ENCODE results near the gene RAD9A. TPM values are rescaled to one million over a fixed set of nuclear protein-coding genes. Genes with fewer than 3 reads are reported as not detected.
"Not testable (repeated sequence)": the region's sequence is repeated elsewhere in the genome, so short reads cannot be mapped to it uniquely, and the experiment has no call there.

The RAD9A gene
- total RNA-seq, 1 experiment from 2014 or later, result 13.3 TPM

DNA sequence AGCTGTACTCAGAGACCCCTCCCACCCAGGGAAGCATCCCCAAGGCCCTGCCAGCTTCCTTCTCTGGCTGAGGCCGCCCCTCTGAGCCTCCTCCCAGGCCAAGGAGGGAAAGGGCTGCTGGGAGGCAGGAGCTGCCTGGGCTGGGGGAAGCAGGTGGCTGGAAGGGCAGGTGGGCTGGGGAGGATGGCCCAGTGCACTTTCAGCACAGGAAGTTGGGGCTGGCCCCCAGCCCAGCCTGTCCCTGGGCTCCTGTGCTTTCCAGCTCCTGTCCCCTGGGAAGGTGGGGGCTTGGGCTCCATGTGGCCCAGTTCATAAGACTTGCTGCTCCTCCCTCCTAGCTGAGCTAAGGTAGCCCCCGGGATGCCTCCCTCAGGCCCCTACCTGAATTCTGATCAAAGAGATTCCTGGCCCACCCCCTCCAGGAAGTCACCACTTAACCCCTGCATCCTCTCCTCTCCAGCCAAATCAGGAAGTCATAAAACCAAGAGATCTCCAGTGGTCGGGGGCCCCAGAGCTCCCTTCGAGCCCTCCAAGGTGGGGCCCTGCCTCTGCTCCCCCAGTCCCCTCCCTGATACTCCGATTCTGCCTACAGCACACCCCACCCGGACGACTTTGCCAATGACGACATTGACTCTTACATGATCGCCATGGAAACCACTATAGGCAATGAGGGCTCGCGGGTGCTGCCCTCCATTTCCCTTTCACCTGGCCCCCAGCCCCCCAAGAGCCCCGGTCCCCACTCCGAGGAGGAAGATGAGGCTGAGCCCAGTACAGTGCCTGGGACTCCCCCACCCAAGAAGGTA lies 5.0 kb downstream of the RAD9A start:
- DNase-seq (ENCODE audit: low read depth), result no peak

DNA sequence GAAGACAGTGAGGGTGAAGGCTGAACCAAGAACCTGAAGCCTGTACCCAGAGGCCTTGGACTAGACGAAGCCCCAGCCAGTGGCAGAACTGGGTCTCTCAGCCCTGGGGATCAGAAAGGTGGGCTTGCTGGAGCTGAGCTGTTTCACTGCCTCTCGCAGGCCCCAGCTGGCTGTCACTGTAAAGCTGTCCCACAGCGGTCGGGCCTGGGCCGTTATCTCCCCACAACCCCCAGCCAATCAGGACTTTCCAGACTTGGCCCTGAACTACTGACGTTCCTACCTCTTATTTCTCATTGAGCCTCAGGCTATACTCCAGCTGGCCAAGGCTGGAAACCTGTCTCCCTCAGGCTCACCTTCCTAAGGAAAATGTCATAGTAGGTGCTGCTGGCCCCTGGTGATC lies 5.8 kb downstream of the RAD9A start:
- DNase-seq (ENCODE audit: low read depth), result no peak

DNA sequence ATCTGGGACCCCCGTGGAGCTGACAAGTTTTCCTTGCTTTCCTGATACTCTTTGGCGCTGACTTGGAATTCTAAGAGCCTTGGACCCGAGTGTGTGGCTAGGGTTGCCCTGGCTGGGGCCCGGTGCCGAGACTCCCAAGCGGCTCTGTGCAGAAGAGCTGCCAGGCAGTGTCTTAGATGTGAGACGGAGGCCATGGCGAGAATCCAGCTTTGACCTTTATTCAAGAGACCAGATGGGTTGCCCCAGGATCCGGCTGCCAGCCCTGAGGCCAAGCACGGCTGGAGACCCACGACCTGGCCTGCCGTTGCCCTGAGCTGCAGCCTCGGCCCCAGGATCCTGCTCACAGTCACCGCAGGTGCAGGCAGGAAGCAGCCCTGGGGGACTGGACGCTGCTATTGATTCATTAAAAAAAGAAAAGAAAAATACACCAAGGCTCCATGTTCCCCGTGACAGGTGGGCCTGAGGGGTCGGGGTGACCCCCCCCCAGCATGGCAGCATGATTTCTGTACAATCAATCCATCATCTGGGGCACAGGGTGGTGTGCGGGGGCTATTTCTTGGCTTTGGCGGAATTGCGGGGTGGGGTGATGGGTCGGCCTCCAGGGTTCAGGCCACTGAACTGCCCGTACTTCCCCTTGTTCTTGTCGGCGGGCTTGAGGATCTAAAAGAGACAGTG lies 6.3 kb downstream of the RAD9A start:
- DNase-seq (ENCODE audit: low read depth), result no peak

DNA sequence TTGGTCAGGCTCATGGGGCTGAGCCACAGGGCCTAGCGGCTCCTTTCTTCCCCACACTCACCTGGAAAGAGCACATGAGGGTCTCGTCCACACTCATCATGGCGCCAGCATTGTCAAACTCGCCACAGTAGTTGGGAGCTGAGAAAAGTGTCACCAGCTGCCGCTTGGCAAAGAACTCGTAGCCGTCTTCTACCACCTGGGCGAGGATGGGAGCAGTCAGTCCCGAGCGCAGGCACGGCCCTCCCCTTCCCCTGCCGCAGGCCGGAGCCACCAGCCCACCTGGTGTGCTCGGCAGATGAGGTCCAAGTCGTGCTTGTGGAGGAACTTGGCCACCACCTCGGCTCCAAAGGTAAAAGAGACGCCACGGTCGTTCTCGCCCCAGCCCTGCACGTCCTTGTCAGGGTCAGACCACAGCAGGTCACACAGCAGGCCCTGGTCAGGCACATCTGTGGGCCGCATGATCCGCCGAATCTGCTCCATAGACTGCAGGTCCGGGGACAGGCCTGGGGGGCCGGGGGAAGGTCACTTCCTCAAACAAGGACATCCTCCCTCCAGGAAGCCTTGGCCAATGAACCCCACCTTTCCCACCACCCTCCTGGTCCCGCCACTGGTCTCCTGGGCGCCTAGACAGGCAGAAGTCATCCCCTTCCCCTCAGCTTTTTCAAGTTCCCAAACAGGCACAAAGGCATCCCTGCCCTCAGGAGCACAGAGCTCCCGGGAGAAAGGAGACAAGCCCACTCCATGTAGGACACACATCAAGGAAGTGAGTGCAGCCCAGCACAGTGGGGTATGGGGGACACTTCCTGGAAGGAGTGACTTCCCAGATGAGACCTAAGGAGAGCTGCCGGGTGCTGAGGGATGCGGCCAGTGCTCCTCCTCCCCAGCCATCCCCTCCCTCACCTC lies 7.1 kb downstream of the RAD9A start:
- no peak for DNase-seq (ENCODE audit: low read depth)

DNA sequence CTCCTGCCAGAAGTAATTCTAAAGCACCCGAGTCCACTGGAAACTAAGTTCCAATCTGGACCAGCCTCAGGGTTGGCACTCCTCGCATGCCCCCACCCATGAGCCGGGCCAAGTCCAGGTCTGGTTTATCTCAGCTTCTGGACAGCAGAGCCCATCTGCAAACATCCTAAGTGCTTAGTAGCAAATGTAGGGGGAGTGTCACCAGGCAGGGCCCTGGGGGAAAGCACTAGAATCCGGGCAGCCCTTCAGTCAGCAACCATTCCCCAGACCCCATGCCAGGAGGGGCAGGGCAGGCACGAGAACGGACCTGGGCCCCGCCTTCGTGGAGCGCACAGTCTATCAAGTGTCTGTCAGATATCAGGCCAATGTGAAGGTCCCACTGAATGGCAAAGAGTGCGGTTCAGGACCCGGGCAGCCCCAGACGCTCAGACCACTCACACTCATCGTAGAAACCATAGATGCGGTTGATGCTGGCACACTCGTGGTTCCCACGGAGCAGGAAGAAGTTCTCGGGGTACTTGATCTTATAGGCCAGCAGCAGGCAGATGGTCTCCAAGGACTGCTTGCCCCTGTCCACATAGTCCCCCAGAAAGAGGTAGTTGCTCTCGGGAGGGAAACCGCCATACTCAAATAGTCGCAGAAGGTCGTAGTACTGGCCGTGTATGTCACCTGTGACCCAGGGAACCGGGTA lies 8.6 kb downstream of the RAD9A start:
- DNase-seq (ENCODE audit: low read depth), result no peak

DNA sequence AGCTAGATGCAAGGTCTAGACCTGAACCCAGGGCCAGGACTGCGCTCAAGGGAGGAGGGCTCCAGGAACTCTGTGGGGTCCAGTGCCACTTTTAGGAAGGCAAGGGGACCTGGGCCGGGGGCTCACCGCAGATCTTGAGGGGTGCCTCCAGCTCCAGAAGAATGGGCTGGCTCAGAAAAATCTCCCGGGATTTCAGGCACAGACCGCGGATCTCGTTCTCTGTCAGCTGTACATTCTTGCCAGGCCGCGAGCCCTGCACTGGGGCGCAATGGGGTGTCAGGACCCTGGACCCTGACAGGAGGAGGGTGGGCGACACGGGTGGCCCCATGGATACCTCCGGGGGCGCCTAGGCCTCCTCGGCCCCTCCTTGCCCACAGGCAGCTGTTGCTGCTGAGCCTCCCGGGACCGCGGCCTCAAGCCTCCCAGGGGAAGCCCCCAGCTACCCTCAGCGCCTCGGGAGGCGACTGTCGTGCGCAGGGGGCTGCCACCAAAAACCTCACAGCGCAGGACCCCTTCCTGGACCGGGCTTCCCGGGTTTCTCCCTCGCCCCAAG lies 9.2 kb downstream of the RAD9A start:
- no peak for DNase-seq (ENCODE audit: low read depth)

DNA sequence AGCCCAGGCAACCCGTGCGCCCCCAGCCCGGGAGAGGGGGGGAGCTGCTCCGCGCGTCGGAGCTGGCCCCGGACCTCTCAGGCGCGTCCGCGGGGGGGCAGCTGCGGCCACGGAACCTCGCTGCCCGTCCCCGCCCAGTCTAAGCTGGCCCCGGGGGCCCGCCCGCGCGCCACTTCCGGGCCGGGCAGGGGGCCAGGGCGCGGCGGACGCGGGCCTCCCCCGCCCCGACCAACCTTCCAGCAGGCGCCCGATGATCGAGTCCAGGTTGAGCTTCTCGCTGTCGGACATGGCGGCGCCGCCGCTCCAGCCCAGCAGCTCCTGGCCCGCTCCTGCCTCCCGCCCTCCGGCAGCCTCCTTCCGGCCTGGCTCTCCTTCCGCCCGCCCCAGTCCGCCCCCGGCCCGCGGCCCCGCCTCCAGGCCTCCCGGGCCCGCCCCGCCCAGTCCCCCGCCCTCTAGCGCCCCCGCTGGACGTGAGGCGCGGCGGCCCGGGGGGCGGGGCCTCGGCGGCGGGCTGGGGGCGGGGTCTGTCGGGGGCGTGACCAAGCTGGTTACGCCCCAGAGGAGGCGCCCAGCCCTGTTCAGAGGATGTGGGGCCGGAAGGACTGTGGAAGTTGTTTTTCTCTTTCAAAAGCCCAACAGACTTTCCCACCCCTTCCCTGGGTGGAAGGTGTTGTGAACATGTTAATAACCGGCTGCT lies 9.9 kb downstream of the RAD9A start, which contains the start of gene PPP1CA:
TSS of gene PPP1CA (minus strand) at position 364 of the 697 bp plus-strand sequence. CDS start at position 288, 76 bp downstream.
- peak; percentile 80 for DNase-seq (ENCODE audit: low read depth)

DNA sequence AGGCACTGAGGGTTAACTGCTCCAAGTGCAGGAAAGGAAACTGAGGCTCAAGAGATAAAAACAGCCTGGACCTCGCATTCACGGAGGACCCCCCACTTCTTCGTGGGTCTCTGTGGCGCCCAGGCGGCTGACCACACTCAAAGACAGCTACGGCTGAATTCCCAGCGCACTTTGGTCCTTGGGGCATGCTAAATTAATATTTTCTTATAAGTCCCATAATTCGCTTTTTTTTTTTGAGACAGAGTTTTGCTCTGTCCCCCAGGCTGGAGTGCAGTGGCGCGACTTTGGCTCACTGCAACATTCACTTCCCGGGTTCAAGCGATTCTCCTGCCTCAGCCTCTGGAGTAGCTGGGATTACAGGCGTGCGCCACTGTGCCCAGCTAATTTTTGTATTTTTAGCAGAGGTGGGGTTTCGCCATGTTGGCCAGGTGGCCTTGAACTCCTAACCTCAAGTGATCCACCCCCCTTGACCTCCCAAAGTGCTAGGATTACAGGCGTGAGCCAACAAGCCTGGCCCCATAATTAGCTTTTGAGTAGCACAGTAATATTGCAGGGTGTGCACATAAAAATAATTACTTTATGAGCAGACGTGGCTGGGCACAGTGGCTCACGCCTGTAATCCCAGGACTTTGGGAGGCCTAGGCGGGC lies 10.5 kb downstream of the RAD9A start:
- DNase-seq (ENCODE audit: low read depth), result not testable (repeated sequence)

DNA sequence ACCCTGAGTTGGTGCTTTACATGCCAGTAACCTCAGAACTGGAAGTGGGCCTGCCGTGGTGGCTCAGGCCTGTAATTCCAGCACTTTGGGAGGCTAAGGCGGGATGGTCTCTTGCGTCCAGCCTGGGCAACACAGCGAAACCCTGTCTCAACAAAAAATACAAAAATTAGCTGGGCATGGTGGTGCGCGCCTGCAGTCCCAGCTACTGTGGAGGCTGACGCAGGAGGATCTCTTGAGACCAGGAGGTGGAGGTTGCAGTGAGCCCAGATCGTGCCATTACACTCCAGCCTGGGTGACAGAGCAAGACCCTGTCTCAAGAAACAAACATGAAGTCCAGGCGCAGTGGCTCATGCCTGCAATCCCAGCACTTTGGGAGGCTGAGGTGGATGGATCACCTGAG lies 11.3 kb downstream of the RAD9A start:
- DNase-seq (ENCODE audit: low read depth), result not testable (repeated sequence)

DNA sequence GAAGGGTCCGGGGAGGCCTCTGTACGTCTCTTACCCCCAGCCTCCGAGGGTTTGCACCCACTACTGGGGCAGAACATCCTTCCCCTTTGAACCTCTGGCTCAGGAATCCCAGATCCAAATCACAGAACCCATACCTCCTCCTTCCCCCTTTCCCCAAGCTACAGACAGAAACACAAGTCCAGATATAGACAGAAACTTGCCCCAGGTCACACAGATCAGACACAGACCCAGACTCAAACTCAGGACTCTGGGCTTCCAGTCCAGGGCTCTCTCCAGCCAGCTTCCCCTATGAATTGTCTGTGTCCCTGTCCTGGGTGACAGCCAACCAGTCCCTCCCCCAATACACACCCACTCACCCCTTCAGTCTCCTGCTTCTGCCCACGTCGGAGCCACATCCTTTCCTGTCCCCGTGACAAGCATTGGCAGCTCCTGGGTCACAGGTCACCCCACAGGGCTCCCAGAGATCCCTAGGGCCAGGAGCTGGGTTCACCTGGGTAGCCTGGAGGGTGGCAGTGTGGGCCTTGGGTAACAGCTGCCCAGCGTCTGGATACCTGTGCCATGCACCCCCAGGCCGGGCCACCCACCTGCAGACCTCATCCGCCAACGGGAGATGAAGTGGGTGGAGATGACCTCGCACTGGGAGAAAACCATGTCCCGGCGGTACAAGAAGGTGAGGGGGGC lies 12.9 kb downstream of the RAD9A start:
- no peak for DNase-seq (ENCODE audit: low read depth)

DNA sequence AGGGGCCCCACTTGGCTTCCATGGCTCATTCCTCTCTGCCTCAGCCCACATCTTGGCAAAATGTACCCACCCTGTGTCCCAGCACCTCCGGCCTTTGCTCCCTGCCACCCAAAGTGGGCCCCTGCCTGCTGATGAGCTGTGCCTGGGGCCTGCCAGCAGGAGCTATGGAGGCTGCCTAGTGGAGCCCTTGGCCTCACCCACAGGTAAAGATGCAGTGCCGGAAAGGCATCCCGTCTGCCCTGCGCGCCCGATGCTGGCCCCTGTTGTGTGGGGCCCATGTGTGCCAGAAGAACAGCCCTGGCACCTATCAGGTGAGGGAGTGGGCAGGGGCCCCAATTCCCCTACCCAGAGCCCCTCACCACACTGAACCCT lies 13.4 kb downstream of the RAD9A start:
- no peak for DNase-seq (ENCODE audit: low read depth)

DNA sequence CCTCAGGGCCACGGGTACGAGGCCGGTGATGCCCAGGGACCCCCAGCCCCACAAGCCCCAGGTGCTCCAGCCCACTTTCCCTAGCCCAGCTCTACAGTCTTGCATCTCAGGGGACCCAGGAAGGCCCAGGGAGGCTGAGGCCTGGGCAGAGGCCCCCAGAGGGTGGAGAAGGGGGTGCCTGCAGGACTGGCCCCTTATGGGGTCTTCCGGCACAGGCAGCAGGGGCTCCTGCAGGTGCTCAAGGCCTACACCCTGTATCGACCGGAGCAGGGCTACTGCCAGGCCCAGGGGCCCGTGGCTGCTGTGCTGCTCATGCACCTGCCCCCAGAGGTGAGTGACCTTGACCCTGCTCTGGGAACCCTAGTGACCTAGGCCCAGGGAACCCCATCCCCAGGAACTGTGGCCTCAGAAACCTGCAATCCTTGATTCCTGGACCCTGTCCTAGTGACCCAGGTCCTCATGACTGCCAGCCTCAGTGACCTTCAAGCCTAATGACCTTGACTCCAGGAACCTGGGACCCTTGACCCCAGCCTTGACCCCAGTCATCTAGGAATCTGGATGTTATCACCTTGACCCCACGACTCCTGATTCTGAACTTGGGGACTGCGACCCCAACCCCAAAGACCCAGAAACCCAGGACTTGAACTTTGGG lies 14.0 kb downstream of the RAD9A start:
- DNase-seq (ENCODE audit: low read depth), result no peak

DNA sequence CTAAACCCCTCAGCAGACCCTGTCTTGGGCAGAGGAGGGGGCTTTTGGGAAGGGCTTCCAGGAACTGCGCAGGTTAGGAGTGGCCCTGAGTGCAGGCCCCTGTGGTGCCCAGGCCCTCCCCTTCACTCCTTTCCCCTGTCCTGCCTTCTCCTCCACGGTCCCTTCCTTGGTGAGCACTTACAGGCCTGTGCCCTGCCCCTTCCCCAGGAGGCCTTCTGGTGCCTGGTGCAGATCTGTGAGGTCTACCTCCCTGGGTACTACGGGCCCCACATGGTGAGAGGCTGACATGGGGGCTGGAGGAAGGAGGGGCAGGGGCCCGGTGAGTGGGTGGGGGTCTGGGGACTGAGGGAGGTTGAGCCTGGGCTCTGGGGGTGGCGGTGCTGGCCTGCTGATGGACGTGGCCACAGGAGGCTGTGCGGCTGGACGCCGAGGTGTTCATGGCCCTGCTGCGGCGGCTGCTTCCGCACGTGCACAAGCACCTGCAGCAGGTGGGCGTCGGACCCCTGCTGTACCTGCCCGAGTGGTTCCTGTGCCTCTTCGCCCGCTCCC lies 14.7 kb downstream of the RAD9A start:
- no peak for DNase-seq (ENCODE audit: low read depth)

DNA sequence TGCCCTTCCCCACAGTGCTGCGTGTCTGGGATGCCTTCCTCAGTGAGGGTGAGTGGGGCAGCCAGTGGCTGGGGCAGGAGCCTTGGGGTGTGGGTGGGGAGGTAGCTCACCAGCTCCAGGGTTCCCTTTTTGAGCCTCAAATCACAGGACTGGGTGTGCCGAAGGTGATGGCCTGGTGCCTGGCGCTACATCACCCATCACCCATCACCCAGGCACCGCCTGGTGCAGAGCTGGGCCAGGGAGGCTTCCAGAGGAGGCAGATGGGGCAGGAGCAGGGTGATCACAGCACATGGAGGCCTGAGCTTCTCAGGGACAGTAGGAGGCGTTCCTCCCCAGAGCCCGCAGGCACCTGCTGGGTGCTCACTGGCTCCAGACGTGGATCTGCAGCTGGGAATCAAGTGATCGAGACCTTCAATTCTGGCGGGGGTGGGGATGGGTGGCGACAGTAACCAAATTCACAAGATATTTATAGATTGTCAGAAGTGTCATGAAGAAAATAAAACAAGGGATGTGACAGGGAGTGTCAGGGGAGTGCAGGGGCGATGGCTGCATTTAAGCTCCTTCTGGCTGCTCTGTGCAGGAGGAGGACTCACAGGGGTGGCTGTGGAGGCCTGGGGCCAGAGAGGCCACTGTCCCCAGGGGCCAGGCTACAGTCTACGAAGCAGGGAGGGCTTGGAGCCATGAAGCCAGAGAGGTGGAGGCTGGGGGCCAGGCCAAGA lies 15.3 kb downstream of the RAD9A start:
- DNase-seq (ENCODE audit: low read depth), result no peak

DNA sequence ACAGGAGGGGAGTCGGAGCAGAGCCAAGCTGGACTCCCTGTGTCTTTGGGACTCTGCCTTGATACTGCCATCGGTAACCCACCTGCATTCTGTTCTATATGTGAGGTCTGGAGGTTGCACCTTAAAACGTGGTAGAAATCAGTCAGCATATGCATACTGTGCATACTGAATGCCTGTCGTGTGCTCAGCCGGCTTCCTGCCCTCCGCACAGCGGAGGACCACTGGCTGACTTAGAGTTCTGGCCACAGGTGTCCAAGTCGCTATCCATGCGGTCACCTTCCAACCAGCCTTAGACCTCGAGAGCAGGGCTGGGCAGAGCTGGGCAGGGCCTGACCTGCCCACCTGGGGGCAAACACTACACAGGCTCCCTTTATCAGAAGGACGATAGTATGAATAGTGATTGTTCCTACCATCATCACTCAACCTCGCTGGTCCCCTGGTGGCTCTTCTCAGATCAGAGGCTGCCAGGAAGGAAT lies 15.9 kb downstream of the RAD9A start:
- DNase-seq (ENCODE audit: low read depth), result no peak

DNA sequence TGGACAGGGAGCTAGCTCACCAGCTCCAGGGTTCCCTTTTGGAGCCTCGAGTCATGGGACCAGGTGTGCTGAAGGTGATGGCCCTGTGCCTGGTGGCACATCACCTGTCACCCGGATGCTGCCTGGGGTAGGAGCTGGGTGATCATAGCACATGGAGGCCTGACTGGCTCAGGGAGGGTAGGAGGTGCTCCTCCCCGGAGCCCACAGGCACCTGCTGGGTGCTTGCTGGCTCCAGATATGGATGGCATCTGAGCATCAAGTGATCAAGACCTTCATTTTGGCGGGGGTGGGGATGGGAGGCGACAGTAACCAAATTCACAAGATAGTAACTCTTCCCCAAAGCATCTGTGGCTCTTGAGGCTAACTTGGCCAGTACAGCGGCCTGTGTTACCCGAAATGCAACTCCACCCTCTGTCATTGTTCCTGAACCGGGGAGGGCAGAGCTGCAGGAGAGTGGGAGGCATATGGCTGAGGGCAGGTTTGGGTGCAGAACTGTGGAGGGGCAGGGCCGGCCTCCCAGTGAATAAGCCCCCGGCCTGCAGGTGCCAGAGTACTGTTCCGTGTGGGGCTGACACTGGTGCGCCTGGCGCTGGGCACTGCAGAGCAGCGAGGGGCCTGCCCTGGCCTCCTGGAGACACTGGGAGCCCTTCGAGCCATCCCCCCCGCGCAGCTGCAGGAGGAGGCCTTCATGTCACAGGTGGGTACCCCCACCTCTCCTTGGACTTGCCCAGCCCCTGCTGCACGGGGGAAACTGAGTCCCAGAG lies 16.8 kb downstream of the RAD9A start:
- no peak for DNase-seq (ENCODE audit: low read depth)

DNA sequence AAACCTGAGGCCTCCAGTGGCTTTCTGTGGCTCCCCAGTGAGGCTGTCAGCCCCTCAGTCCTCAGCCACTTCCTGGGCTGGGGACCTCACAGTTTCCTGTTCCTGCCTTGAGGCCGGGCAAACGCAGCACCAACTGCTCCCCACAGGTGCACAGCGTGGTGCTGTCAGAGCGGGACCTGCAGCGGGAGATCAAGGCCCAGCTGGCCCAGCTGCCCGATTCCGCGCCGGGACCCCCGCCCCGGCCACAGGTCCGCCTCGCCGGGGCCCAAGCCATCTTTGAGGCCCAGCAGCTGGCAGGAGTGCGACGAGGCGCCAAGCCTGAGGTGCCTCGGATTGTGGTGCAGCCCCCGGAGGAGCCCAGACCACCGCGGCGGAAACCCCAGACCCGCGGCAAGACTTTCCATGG lies 17.5 kb downstream of the RAD9A start:
- DNase-seq (ENCODE audit: low read depth), result no peak

Measured in M059J (cell line).